Thyroid gland (tissue), 4 donors: ENCODE measurements around the gene LINC01488.

Experiments
- CTCF ChIP-seq, 6 experiments: fragments of 200-600 bp in 3 of 6; fragments of 450-650 bp in 3 of 6; sonication (generic) in 3 of 6; IDR thresholded peaks; one replicate each; pipeline ENCODE4 v1.5.1; 2016 to 2019; ENCODE audit warnings: antibody characterized with exemption in 6 of 6, mild to moderate bottlenecking in 2 of 6, inconsistent platforms in 1 of 6, moderate library complexity in 1 of 6
- POLR2A ChIP-seq, 2 donors: fragments of 450-650 bp; IDR thresholded peaks; one replicate each; pipeline ENCODE4 v1.6.1; 2017; ENCODE audit warnings: antibody characterized with exemption in 2 of 2, mild to moderate bottlenecking in 2 of 2, moderate library complexity in 1 of 2

- TF ChIP-seq CTCF (IDR thresholded peaks at IDR 0.05) = no peak
- TF ChIP-seq POLR2A (IDR thresholded peaks at IDR 0.05) = no peak
Observed at GRCh38 chr11:69456712-69457111, 24.8 kb upstream of the LINC01488 start.
